Mesenchymal stem cell (in vitro differentiated cells and primary cell): ENCODE results near the gene IDI1.

ENCODE experiments used
- DNase-seq: peaks from one replicate; pipeline ENCODE4 v3.0.0-alpha.2; 2013
- H2AFZ ChIP-seq: one replicate; pipeline ENCODE4 v1.6.1; 2013; ENCODE audit warnings: low read depth, mild to moderate bottlenecking, control low read depth, inconsistent platforms, low read length, moderate library complexity
- H2AK5ac ChIP-seq: 2 replicates; pipeline ENCODE4 v1.6.1; 2013; ENCODE audit warnings: low read length, moderate library complexity, mild to moderate bottlenecking, inconsistent platforms; ENCODE audit not compliant: severe bottlenecking
- H2BK120ac ChIP-seq: one replicate; pipeline ENCODE4 v1.6.1; 2013; ENCODE audit warnings: low read depth, mild to moderate bottlenecking, inconsistent platforms, low read length, moderate library complexity
- H2BK12ac ChIP-seq, 2 experiments: one replicate each; pipeline ENCODE4 v1.6.1; 2013; ENCODE audit warnings: inconsistent platforms in 2 of 2, low read length in 2 of 2, mild to moderate bottlenecking in 2 of 2, moderate library complexity in 2 of 2, control low read depth in 1 of 2
- H2BK15ac ChIP-seq: one replicate; pipeline ENCODE4 v1.6.1; 2013; ENCODE audit warnings: mild to moderate bottlenecking, low read depth, inconsistent platforms; ENCODE audit not compliant: poor library complexity, severe bottlenecking
- H2BK5ac ChIP-seq: 2 replicates; pipeline ENCODE4 v1.6.1; 2013; ENCODE audit warnings: low read depth, mild to moderate bottlenecking, low read length, control low read depth, inconsistent platforms; ENCODE audit not compliant: poor library complexity, severe bottlenecking
- H3K14ac ChIP-seq, 2 experiments: one replicate each; pipeline ENCODE4 v1.6.1; 2013; ENCODE audit warnings: inconsistent platforms in 2 of 2, low read length in 2 of 2, control low read depth in 1 of 2, mild to moderate bottlenecking in 1 of 2, moderate library complexity in 1 of 2
- H3K18ac ChIP-seq, 2 experiments: one replicate each; pipeline ENCODE4 v1.6.1; 2013; ENCODE audit warnings: inconsistent platforms in 2 of 2, low read length in 2 of 2, control low read depth in 1 of 2, low read depth in 1 of 2, mild to moderate bottlenecking in 1 of 2
- H3K23ac ChIP-seq, 2 experiments: one replicate each; pipeline ENCODE4 v1.6.1; 2013; ENCODE audit warnings: inconsistent platforms in 2 of 2, low read length in 2 of 2, mild to moderate bottlenecking in 2 of 2, moderate library complexity in 2 of 2, control low read depth in 1 of 2
- H3K27ac ChIP-seq: 2 replicates; pipeline ENCODE4 v1.5.1; 2013; ENCODE audit warnings: mild to moderate bottlenecking, moderate library complexity, low read length, control low read depth, inconsistent platforms; ENCODE audit not compliant: poor library complexity, severe bottlenecking
- H3K27me3 ChIP-seq, 2 experiments: 2 replicates each; pipeline versions ENCODE4 v1.6.1 to v1.7.0; 2013; ENCODE audit warnings: low read length in 2 of 2, mild to moderate bottlenecking in 2 of 2, moderate library complexity in 2 of 2, control low read depth in 1 of 2, inconsistent platforms in 1 of 2; ENCODE audit not compliant: control insufficient read depth in 1 of 2, insufficient read depth in 1 of 2
- H3K36me3 ChIP-seq, 2 experiments: 2 replicates each; pipeline versions ENCODE4 v1.6.1 to v1.7.0; 2013; ENCODE audit warnings: low read length in 2 of 2, control low read depth in 1 of 2, inconsistent platforms in 1 of 2, low read depth in 1 of 2, mild to moderate bottlenecking in 1 of 2; ENCODE audit not compliant: insufficient read depth in 2 of 2, control insufficient read depth in 1 of 2
- H3K4ac ChIP-seq, 2 experiments: one replicate each; pipeline ENCODE4 v1.6.1; 2013; ENCODE audit warnings: inconsistent platforms in 2 of 2, low read length in 2 of 2, mild to moderate bottlenecking in 2 of 2, moderate library complexity in 2 of 2, control low read depth in 1 of 2, low read depth in 1 of 2
- H3K4me1 ChIP-seq: 2 replicates; pipeline ENCODE4 v1.6.1; 2013; ENCODE audit warnings: low read depth, low read length, control low read depth; ENCODE audit not compliant: control insufficient read depth, insufficient read depth
- H3K4me2 ChIP-seq: 2 replicates; pipeline ENCODE4 v1.6.1; 2013; ENCODE audit warnings: low read length, mild to moderate bottlenecking, inconsistent platforms; ENCODE audit not compliant: poor library complexity, severe bottlenecking
- H3K4me3 ChIP-seq, 2 experiments: 2 replicates each; pipeline versions ENCODE4 v1.5.1 to v1.7.0; 2013; ENCODE audit warnings: low read length in 2 of 2, mild to moderate bottlenecking in 2 of 2, control low read depth in 1 of 2, low read depth in 1 of 2; ENCODE audit not compliant: insufficient read depth in 1 of 2
- H3K79me1 ChIP-seq: replicated peaks from 2 replicates; pipeline ENCODE4 v1.6.1; 2013; ENCODE audit warnings: mild to moderate bottlenecking, control low read depth, low read length, inconsistent platforms; ENCODE audit not compliant: poor library complexity, severe bottlenecking
- H3K9ac ChIP-seq: 2 replicates; pipeline ENCODE4 v1.7.0; 2013; ENCODE audit warnings: mild to moderate bottlenecking, low read length, moderate library complexity
- H3K9me3 ChIP-seq: 2 replicates; pipeline ENCODE4 v1.7.0; 2013; ENCODE audit warnings: mild to moderate bottlenecking, low read length; ENCODE audit not compliant: control insufficient read depth
- H4K8ac ChIP-seq: one replicate; pipeline ENCODE4 v1.6.1; 2013; ENCODE audit warnings: inconsistent platforms, mild to moderate bottlenecking, low read length, moderate library complexity
- H4K91ac ChIP-seq: one replicate; pipeline ENCODE4 v1.6.1; 2013; ENCODE audit warnings: mild to moderate bottlenecking, low read length, inconsistent platforms
- WGBS: methylation state at CpG from one replicate; pipeline ENCODE4 v1.1.7; 2013; ENCODE audit warnings: mixed read lengths; 5-methylcytosine and 5-hydroxymethylcytosine counted together

The IDI1 gene

GRCh38 chr10:1044964-1045363 is 4.0 kb downstream of the IDI1 start:
- peak; percentile 40 for DNase-seq
- Histone ChIP-seq H3K4me2 (no peak overlapping the region), H3K23ac (no peak overlapping the region), H2BK120ac (no peak overlapping the region), H3K18ac (no peak overlapping the region), H3K79me1 (peaks cover 7% of the 10 kb centered on the region), H2BK5ac (no peak overlapping the region), H4K8ac (no peak overlapping the region), H3K4me3 (peak overlapping the region in 1 of 2 experiments; percentile 7), H3K4me1 (peaks cover 7% of the 10 kb centered on the region), H3K9ac (peak overlapping the region; percentile 31), H3K27ac (no peak overlapping the region), H3K9me3 (no peaks in the 10 kb centered on the region), H3K4ac (no peak overlapping the region), H3K14ac (no peak overlapping the region), H2AK5ac (no peak overlapping the region), H2AFZ (no peak overlapping the region), H2BK15ac (no peak overlapping the region), H3K36me3 (peaks cover 13 to 58% of the 10 kb centered on the region in 2 experiments), H2BK12ac (no peak overlapping the region), H3K27me3 (no peaks in the 10 kb centered on the region), H4K91ac (no peak overlapping the region)
- 94% methylated on average over 4 of the region's 4 CpGs for WGBS

GRCh38 chr10:1044146-1044545 is 4.8 kb downstream of the IDI1 start:
- no peak overlapping the region for H3K27ac ChIP-seq
- peaks cover 7% of the 10 kb centered on the region for H3K4me1 ChIP-seq
- H2AFZ ChIP-seq: no peak overlapping the region
- H2BK5ac ChIP-seq: no peak overlapping the region
- WGBS: 78% methylated on average over 4 of the region's 4 CpGs
- H3K27me3 ChIP-seq: no peaks in the 10 kb centered on the region
- no peaks in the 10 kb centered on the region for H3K9me3 ChIP-seq
- H2BK15ac ChIP-seq: no peak overlapping the region
- H3K9ac ChIP-seq: peak overlapping the region; percentile 31
- no peak overlapping the region for H2AK5ac ChIP-seq
- no peak overlapping the region for H3K4ac ChIP-seq
- peaks cover 7% of the 10 kb centered on the region for H3K79me1 ChIP-seq
- no peak overlapping the region for H4K91ac ChIP-seq
- peaks cover 13 to 67% of the 10 kb centered on the region in 2 experiments for H3K36me3 ChIP-seq
- no peak overlapping the region for H2BK12ac ChIP-seq
- H3K4me3 ChIP-seq: no peak overlapping the region
- DNase-seq: peak; percentile 40
- peak overlapping the region; percentile 25 for H3K4me2 ChIP-seq
- H4K8ac ChIP-seq: no peak overlapping the region
- H3K14ac ChIP-seq: no peak overlapping the region
- no peak overlapping the region for H3K23ac ChIP-seq
- no peak overlapping the region for H2BK120ac ChIP-seq
- H3K18ac ChIP-seq: no peak overlapping the region

GRCh38 chr10:1043532-1043995 is 5.4 kb downstream of the IDI1 start:
- no peak overlapping the region for H3K4me3 ChIP-seq
- H3K9ac ChIP-seq: no peak overlapping the region
- no peak overlapping the region for H3K14ac ChIP-seq
- no peak overlapping the region for H4K91ac ChIP-seq
- no peak overlapping the region for H3K4me2 ChIP-seq
- no peak overlapping the region for H2BK5ac ChIP-seq
- H3K9me3 ChIP-seq: no peaks in the 10 kb centered on the region
- peaks cover 7% of the 10 kb centered on the region for H3K79me1 ChIP-seq
- H3K4me1 ChIP-seq: peaks cover 7% of the 10 kb centered on the region
- H3K27me3 ChIP-seq: no peaks in the 10 kb centered on the region
- no peak overlapping the region for H2AK5ac ChIP-seq
- no peak overlapping the region for H3K4ac ChIP-seq
- H4K8ac ChIP-seq: no peak overlapping the region
- H3K36me3 ChIP-seq: peaks cover 19 to 70% of the 10 kb centered on the region in 2 experiments
- no peak overlapping the region for H2AFZ ChIP-seq
- H2BK15ac ChIP-seq: no peak overlapping the region
- no peak overlapping the region for H3K23ac ChIP-seq
- H2BK120ac ChIP-seq: no peak overlapping the region
- H3K27ac ChIP-seq: no peak overlapping the region
- no peak overlapping the region for H2BK12ac ChIP-seq
- no peak overlapping the region for H3K18ac ChIP-seq
- 94% methylated on average over 12 of the region's 12 CpGs for WGBS
- peak; percentile 33 for DNase-seq

- H3K9ac ChIP-seq: no peak overlapping the region
- no peak overlapping the region for H2BK120ac ChIP-seq
- peaks cover 26 to 90% of the 10 kb centered on the region in 2 experiments for H3K36me3 ChIP-seq
- peaks cover 7% of the 10 kb centered on the region for H3K79me1 ChIP-seq
- no peak overlapping the region for H2AFZ ChIP-seq
- H2BK5ac ChIP-seq: no peak overlapping the region
- H3K4me1 ChIP-seq: peaks cover 7% of the 10 kb centered on the region
- no peak overlapping the region for H3K4me2 ChIP-seq
- no peak overlapping the region for H2BK12ac ChIP-seq
- no peak overlapping the region for H3K27ac ChIP-seq
- no peaks in the 10 kb centered on the region for H3K9me3 ChIP-seq
- no peak overlapping the region for H3K4ac ChIP-seq
- no peak overlapping the region for H2AK5ac ChIP-seq
- 100% methylated on average over 3 of the region's 9 CpGs for WGBS
- H3K18ac ChIP-seq: no peak overlapping the region
- no peak overlapping the region for H3K23ac ChIP-seq
- H3K14ac ChIP-seq: no peak overlapping the region
- no peaks in the 10 kb centered on the region for H3K27me3 ChIP-seq
- peak; percentile 15 for DNase-seq
- no peak overlapping the region for H2BK15ac ChIP-seq
- no peak overlapping the region for H4K8ac ChIP-seq
- H3K4me3 ChIP-seq: no peak overlapping the region
- no peak overlapping the region for H4K91ac ChIP-seq
Observed at GRCh38 chr10:1041514-1041913, 7.4 kb downstream of the IDI1 start.
